ACC112 (cell line): Measurements from ENCODE around the gene SP8.

Source experiments
- H2AFZ ChIP-seq: fragments of 200-600 bp; sonication (generic); one replicate; pipeline ENCODE4 v1.6.0; 2017; ENCODE audit warnings: antibody characterized with exemption, low read length; ENCODE audit not compliant: unreplicated experiment
- H3K27ac ChIP-seq: fragments of 200-600 bp; sonication (generic); 2 replicates; pipeline ENCODE4 v1.5.1; 2014; ENCODE audit warnings: low read depth, mild to moderate bottlenecking, antibody characterized with exemption, low read length, moderate library complexity
- H3K27me3 ChIP-seq: fragments of 200-600 bp; sonication (generic); 2 replicates; pipeline ENCODE4 v1.6.1; 2014; ENCODE audit warnings: mild to moderate bottlenecking, antibody characterized with exemption, low read length, moderate library complexity, mixed read lengths; ENCODE audit not compliant: insufficient read depth
- H3K36me3 ChIP-seq: fragments of 200-600 bp; sonication (generic); 2 replicates; pipeline ENCODE4 v1.6.1; 2016; ENCODE audit warnings: mild to moderate bottlenecking, antibody characterized with exemption, low read length, moderate library complexity, mixed read lengths; ENCODE audit not compliant: insufficient read depth
- H3K4me1 ChIP-seq: fragments of 200-600 bp; sonication (generic); one replicate; pipeline ENCODE4 v1.6.1; 2016; ENCODE audit warnings: low read length, mixed read lengths; ENCODE audit not compliant: insufficient read depth, unreplicated experiment, control insufficient read depth
- H3K4me3 ChIP-seq: fragments of 200-600 bp; sonication (generic); 2 replicates; pipeline ENCODE4 v1.5.1; 2014; ENCODE audit warnings: mild to moderate bottlenecking, low read depth, low read length
- H3K79me2 ChIP-seq: fragments of 200-600 bp; sonication (generic); one replicate; pipeline ENCODE4 v1.6.0; 2016; ENCODE audit warnings: low read length; ENCODE audit not compliant: control insufficient read depth, unreplicated experiment, insufficient read depth

SP8 gene

GRCh38 chr7:20785157-20786048 lies 1.3 kb downstream of the SP8 start:
- H3K4me1 ChIP-seq = no peaks in the 10 kb centered on the region
- H3K4me3 ChIP-seq = peak overlapping the region; percentile 41; the same call in 1 of the 2 replicates
- H3K27me3 ChIP-seq = peaks cover 100% of the 10 kb centered on the region
- H2AFZ ChIP-seq = no peak overlapping the region
- H3K79me2 ChIP-seq = no peaks in the 10 kb centered on the region
- no peak overlapping the region for H3K27ac ChIP-seq
- H3K36me3 ChIP-seq = no peaks in the 10 kb centered on the region

GRCh38 chr7:20784388-20785156 lies 2.1 kb downstream of the SP8 start:
- H3K4me3 ChIP-seq = peak overlapping the region; percentile 55; the same call in 1 of the 2 replicates
- H3K27ac ChIP-seq = no peak overlapping the region
- H3K36me3 ChIP-seq = no peaks in the 10 kb centered on the region
- H3K79me2 ChIP-seq = no peaks in the 10 kb centered on the region
- no peaks in the 10 kb centered on the region for H3K4me1 ChIP-seq
- H3K27me3 ChIP-seq = peaks cover 100% of the 10 kb centered on the region
- H2AFZ ChIP-seq = no peak overlapping the region

- peak overlapping the region; percentile 12 for H2AFZ ChIP-seq
- no peaks in the 10 kb centered on the region for H3K4me1 ChIP-seq
- no peaks in the 10 kb centered on the region for H3K79me2 ChIP-seq
- H3K36me3 ChIP-seq = no peaks in the 10 kb centered on the region
- no peak overlapping the region for H3K27ac ChIP-seq
- peaks cover 100% of the 10 kb centered on the region for H3K27me3 ChIP-seq
- H3K4me3 ChIP-seq = peak overlapping the region; percentile 55
Observed at GRCh38 chr7:20783700-20784387, 2.8 kb downstream of the SP8 start.

GRCh38 chr7:20783125-20783699 lies 3.5 kb downstream of the SP8 start:
- Histone ChIP-seq H3K79me2 (no peaks in the 10 kb centered on the region), H3K4me1 (no peaks in the 10 kb centered on the region), H3K36me3 (no peaks in the 10 kb centered on the region), H2AFZ (no peak overlapping the region), H3K27me3 (peaks cover 100% of the 10 kb centered on the region), H3K4me3 (no peak overlapping the region), H3K27ac (no peak overlapping the region)

GRCh38 chr7:20779041-20779440 lies 7.6 kb downstream of the SP8 start:
- Histone ChIP-seq H3K4me1 (no peaks in the 10 kb centered on the region), H3K27ac (no peak overlapping the region), H3K4me3 (no peak overlapping the region), H3K36me3 (no peaks in the 10 kb centered on the region), H3K27me3 (peaks cover 99% of the 10 kb centered on the region), H2AFZ (no peak overlapping the region), H3K79me2 (no peaks in the 10 kb centered on the region)

GRCh38 chr7:20778063-20778721 lies 8.5 kb downstream of the SP8 start:
- Histone ChIP-seq H3K27me3 (peaks cover 97% of the 10 kb centered on the region), H2AFZ (no peak overlapping the region), H3K36me3 (no peaks in the 10 kb centered on the region), H3K4me1 (no peaks in the 10 kb centered on the region), H3K79me2 (no peaks in the 10 kb centered on the region), H3K27ac (no peak overlapping the region), H3K4me3 (peak overlapping the region; percentile 66)

GRCh38 chr7:20777377-20778062 lies 9.2 kb downstream of the SP8 start:
- Histone ChIP-seq H3K27me3 (peaks cover 96% of the 10 kb centered on the region), H2AFZ (no peak overlapping the region)

GRCh38 chr7:20776942-20777341 lies 9.7 kb downstream of the SP8 start:
- no peaks in the 10 kb centered on the region for H3K36me3 ChIP-seq
- no peak overlapping the region for H3K27ac ChIP-seq
- peaks cover 96% of the 10 kb centered on the region for H3K27me3 ChIP-seq
- H2AFZ ChIP-seq = no peak overlapping the region
- no peaks in the 10 kb centered on the region for H3K4me1 ChIP-seq
- H3K4me3 ChIP-seq = no peak overlapping the region
- no peaks in the 10 kb centered on the region for H3K79me2 ChIP-seq

More at GRCh38 chr7:20777377-20778062, 9.2 kb downstream of the SP8 start:
- Histone ChIP-seq H3K79me2 (no peaks in the 10 kb centered on the region), H3K27ac (no peak overlapping the region), H3K36me3 (no peaks in the 10 kb centered on the region), H3K4me1 (no peaks in the 10 kb centered on the region), H3K4me3 (peak overlapping the region; percentile 66; the same call in 1 of the 2 replicates)

- Histone ChIP-seq H3K27me3 (peaks cover 96% of the 10 kb centered on the region), H3K4me3 (no peak overlapping the region)
Observed at GRCh38 chr7:20776214-20776911, 10.3 kb downstream of the SP8 start.

More at GRCh38 chr7:20776214-20776911, 10.3 kb downstream of the SP8 start:
- no peaks in the 10 kb centered on the region for H3K79me2 ChIP-seq
- no peak overlapping the region for H3K27ac ChIP-seq
- H3K36me3 ChIP-seq = no peaks in the 10 kb centered on the region
- H2AFZ ChIP-seq = no peak overlapping the region
- H3K4me1 ChIP-seq = no peaks in the 10 kb centered on the region
